HL-60/S4 treated with retinoic acid at 250 ng/mL for 4 days and 3 days (cell line): ENCODE results near the gene AK9.
"Not testable (repeated sequence)": the region's sequence is repeated elsewhere in the genome, so short reads cannot be mapped to it uniquely, and the experiment has no call there.

ENCODE experiments used
- in situ Hi-C: fragments of 300-500 bp; cut with MboI; formaldehyde crosslinking; loops from 2 replicates; pipeline ENCODE4 v1.7.0; 2022; ENCODE audit warnings: low sequenced_read_pairs

The AK9 gene

DNA sequence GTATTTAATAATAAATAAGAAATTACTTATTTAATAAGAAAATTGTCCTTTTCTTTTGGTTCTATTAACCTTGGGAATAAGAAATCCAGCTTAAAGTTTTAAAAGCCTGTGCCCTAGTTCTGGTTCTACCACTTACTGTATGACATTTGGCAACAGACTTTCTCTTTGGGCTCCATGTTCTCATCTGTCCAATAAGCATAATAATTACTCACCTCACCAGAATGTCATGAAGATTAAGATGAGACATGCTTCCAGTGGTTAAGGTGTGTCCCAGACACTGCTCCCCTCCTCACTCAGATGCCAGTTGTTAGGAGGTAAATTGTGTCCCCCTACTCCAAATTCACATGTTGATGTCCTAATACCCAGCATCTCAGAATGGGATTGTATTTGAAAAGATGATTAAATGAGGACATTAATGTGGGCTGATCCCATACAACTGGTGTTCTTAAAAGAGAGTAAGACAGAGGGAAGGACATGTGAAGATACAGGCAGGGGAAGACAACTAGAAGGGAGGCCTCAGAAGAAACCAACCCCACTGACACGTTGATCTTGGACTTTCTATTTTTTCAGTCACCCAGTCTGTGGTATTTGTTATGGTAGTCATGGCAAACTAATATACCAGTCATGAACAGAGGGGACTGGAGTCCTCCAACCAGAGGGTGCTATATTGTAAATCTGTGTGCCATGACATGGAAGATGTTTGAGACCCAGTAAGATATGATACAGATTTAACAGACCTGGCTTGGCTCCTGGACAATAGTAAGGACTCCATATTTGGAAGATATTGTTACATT lies 229.1 kb downstream of the AK9 start:
- in situ Hi-C loops, result no loop called here

DNA sequence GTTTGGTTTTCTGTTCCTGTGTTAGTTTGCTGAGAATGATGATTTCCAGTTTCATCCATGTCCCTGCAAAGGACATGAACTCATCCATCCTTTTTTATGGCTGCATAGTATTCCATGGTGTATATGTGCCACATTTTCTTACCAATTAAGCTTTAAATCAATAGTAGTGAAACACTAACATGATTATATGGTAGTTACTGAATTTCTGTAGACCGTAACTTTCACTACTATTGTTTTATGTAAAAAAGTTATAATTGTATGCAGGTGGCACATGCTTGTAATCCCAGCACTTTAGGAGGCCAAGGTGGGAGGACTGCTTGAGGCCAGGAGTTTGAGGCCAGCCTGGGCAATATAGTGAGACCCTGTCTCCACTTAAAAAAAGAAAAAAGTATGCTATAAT lies 229.8 kb downstream of the AK9 start:
- in situ Hi-C loops, result not testable (repeated sequence)

DNA sequence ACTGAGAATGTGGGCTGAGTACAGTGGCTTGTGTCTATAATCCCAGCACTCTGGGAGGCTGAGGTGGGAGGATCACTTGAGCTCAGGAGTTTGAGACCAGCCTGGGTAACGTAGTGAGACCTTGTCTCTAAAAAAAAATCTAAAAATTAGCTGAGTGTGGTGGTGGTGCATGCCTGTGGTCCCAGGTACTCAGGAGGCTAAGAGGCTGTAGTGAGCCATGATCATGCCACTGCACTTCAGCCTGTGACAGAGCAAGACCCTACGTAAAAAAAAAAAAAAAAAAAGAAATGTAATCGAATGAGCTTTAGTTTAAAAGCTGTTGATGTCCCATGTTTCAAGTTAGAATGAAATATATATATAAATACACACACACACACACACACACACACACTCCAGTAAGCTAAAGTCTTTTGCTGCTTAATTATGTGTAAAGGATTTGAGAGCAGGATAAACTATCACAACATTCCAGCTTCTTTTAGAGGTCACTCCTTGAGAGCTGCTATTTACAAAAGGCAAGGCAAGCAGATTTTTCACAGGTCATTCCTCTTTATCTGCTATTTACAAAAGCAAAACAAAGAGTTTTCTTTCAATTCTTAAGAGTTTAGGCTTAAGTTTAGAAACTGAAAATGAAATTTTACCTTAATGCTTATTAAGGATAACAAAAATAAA lies 230.7 kb downstream of the AK9 start:
- in situ Hi-C loops, result no loop called here

DNA sequence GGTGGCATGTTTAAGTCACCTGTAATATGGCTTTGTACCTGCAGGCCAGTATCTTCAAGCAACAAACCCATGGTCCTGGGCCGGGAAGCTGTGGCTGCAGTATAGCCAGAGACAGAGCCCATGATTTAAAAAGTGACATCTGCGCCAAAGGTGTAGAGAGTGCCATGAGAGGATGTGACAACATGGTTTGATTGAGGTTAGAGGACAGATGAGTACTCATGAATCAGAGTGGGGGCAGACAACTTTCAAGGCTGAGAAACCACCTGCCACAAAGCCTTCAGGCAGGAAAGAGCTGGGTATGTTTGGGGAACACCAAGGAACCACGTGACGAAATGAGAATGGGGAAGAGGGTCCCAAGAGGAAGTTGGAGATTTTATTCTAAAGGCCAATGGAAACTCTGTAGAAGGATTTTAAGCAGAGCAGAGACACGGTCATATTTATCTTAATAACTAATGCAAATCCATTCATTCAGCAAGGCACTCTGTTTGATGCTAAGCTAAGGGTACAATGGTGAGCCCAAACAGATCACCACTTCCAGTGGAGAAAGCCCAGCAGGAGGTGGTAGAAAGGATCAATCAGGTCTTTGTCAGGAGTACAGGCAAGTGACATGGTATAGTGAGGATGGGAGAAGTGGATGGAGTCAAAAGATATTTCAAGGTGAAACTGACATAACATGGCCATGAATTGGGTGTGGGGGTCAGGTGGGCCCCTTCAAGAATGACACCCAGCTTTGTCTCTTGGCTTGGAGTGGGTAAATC lies 232.0 kb downstream of the AK9 start:
- in situ Hi-C loops, result no loop called here

DNA sequence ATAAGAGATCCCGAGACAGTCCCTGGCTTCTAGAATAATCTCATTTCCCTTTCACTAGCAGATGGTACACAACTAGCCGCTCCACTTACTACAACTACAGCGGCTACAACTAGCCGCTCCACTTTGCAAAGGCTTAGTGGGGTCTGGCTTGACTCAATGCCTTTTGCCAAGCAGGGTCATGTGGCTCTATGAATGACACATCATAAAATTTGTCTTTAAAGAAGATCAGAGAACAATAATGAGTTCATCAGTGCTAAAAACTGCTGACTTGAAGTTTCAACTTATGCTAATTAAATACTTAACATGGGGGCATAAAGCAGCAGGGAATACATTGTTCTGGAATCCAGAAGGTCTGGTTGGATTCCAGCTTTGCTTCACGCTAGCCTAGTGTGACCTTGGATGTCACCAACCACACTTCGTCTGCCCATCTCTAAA lies 233.4 kb downstream of the AK9 start:
- in situ Hi-C loops, result no loop called here

DNA sequence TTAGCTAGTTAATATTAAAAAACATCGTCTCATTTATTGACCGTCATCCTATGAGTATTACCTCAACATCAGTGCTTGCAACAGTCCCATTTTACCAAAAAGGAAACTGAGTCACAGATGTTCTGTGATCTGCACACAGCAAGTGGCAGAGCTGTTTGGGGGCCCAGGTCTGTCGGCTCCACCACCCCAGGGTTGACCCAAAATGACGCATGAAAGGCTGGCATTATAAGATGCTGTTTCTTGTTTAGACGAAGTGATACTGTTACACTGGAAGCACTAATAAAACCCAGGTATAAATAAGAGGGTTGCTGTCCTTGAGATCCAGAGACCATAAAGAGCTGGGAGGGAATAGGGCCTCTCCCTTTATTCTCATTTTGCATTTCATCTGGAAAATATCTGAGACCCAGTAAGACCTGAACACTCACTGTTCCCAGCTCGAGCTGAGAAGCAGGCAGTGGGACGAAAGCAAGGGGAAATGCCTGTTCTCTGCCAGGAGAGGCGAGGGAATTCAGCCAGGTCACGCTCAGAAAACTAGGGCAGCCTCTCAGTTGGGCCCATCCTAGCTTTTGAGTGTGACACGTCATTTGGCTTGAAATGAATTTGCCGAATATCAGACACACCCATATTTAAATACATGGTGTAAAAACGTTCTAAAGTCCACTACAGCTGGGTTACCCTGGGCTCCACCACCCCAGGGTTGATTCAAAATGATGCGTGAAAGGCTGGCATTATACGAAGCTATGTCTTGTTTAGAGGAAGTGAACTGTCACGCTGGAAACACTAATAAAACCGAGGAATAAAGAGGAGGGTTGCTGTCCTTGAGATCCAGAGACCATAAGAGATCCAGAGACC lies 234.1 kb downstream of the AK9 start:
- in situ Hi-C loops, result no loop called here

DNA sequence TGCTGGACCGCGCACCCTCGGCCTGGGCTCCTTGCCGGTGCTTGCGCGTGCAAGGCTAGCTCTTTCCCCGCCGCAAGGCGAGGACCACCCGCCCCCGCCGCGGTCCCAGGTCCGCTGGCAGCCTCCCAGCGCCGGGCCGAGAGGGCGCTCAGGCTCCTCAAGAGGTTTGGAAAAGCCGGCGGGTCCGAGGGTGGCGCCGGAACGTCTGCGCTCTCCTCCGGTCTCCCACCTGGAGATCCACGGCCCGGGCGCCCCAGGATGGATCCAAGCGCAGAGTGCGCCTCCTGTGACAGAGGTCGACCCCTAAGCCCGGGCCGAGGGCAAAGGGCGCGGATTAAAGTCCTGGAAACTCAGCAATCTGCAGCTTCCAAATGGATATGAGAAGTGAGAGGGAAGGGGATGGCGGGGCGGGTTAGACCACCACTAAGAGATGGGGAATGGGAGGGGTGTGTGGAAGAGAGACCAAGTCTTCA lies 234.9 kb downstream of the AK9 start:
- in situ Hi-C loops, result no loop called here

GRCh38 chr6:109455437-109456110 lies 235.4 kb downstream of the AK9 start, which contains the start of gene MICAL1:
Gene MICAL1, minus strand, starts transcription at chr6:109455772. Its CDS starts 1,576 bp downstream, at chr6:109454196.
- in situ Hi-C loops, result no loop called here

DNA sequence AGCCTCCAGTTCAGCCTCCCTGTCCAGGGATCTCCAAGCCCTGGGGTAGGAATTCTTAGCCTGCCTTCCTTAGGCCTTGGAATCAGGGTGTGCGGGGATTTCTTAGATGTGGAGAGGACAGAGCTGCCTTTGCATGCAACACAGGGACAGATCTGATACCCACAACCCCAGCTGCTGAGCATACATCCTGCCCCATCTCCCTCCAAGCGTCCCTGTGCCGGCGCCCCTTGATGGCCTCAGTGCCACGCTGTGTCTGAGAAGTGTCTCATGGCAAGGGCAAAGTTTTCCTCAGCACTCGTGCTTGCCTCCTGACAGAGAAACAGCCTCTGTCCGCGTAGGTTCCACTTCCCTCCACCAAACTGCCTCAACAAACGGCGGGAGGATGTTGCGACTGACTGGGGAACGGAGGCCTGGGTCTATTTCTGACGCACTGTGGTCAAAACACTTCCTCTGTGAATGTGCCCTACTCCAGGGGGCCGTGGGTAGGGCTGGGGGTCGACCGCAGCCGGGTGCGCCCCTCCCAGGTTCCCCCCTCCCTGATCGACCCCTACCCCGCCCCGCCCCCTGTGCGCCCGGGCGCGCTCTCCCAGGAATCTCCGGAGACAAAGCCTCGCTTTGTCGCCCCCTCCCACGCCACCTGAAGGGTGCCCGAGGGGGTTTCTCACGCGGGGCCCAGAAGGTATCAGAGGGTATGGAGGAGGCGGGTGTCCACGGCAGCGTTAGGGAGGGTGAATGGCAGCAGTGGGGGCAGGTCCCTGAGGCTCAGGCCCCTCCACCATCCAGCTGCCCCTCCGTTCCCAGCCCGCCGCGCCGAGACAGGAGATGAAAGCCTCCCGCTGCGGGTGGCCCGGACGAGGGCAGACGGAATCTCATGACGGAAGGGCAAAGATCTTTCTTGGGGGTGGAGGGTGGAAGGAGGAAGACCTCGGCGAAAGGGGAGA lies 236.2 kb downstream of the AK9 start:
- in situ Hi-C loops, result no loop called here

GRCh38 chr6:109453594-109454495 lies 237.2 kb downstream of the AK9 start:
- in situ Hi-C loops, result no loop called here

- in situ Hi-C loops, result no loop called here
Observed at GRCh38 chr6:109453156-109453555, 237.8 kb downstream of the AK9 start.

- in situ Hi-C loops, result no loop called here
Observed at GRCh38 chr6:109452181-109452580, 238.8 kb downstream of the AK9 start.

GRCh38 chr6:109451376-109451775 lies 239.6 kb downstream of the AK9 start:
- in situ Hi-C loops, result no loop called here

DNA sequence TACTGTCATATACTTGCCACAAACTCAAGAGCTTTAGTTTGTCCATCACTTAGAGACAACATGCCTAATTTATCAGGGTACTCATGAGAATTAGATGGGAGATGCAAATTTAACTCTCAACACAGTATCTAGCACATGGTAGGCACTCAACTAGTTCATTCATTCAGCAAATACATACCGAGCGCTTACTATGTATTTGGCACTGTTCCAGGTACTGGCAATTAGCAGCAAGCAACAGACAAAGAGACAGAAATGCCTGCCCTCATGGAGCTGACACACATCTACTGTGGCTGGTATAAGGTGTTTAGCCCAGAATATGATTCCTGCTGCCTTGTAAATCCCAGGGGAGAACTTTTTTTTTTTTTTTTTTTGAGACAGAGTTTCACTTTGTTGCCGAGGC lies 240.2 kb downstream of the AK9 start:
- in situ Hi-C loops, result no loop called here

DNA sequence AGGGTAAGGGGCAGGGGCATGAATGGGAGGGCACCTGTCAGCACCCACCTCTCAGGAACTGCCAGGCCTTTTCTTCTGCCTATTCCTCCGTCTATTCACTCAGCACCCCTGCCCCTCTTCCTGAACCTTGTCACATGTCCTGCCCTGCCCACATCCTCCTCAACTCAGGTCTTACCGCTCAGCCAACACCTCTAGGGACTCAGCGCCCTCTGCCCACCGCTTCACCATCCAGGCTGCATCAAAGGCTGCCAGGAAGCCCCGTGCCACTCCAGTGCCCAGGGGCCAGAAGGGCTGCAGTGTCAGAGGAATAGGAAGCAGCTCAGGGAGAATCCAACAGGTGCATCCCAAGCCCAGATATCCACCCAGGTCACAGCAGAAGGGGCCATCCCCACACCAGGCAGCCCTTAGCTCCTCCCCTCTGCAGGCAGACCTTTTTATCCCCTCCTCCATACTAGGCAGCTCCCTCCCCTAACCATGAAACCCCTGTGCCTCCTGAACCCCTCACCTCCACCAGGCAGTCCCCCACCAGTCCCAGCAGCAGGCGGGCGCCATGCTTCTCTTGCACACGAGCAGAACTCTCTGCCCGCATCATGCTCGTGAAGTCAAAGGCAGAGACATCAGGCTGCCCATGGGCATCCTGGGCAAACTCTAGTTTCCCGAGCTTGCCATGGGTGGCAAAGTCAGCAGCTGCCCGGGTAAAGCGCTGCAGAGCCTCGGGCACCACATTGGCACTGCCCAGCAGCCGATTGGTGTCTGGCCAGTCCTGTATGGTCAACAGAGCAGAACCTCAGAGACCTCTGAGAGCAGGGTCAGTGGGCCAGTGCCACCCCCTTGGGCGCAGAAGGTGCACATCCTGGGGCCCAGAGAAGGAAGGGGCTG lies 241.0 kb downstream of the AK9 start:
- in situ Hi-C loops, result no loop called here

DNA sequence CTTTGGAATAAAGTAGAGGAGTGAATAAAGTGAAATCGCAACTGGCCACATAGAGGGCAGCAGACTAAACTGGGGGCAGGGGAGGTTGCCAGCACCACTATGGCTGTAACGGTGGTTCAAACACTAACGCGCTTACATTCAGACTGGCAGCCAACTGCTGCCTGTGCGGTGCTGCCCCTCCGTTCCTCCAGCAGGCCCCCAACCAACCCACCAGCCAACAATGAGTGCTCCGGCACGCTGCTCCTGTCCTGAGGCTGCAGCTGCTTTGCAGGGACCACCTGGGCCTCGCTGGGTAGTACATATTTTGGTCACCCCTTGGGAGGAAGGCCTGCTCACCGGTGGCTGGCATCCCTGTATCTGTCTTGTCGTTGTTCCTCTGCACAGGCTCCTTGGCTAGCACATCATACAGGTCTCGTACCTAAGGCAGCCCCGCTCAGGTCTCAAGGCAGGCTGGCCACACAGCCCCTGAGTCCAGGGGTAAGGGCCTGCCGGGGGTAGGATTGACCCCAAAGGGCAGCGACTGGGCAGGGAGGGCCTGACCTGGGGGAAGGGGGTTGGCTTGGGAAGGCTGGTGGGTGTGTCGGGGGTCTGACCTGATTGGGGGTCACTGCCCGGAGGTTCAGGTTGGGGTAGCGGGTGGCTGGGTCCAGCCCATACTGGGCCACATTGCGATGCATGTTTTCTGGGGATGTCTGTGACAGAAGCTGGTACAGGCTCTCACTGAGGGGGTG lies 241.8 kb downstream of the AK9 start:
- in situ Hi-C loops, result no loop called here
